ENCODE results near the gene NSG2.

Gene NSG2

DNA sequence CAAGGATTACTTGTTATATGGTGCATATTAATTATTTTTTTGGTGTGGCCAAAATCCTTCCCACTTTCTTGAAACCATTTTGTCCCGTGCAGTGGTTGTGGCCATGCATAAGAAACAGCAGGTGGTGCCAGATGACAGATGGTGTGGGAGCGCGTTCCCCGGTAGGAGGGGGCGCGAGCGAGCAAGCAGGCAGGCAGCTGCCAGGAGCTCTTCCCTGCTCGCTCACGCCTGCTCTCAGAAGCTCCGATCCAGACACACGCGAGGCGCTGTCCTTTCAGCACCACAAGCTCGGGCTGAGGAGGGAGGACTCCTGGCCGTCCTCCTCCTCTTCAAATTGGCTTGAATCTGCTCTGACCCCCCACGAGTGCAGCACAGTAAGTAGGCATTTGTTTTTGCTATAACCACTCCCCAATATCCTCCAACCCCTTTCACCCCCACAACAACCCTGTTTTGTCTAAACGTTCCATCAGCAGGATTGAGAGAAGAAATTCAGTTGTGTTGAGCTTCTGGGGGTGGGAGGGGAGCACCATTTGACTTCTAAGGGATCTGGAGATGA, at the start of gene NSG2:
TSS of gene NSG2 (plus strand) at position 237 of the 556 bp plus-strand sequence. CDS start 1,050 bp downstream, outside the sequence.
- Histone ChIP-seq H3K4me3 (replicated peaks; ENCODE audit: low read depth, low read length) (no peak within 1 kb of the TSS), H3K36me3 (ENCODE audit: control insufficient read depth, insufficient read depth, low read length) (no peaks in the 10 kb centered on the region), H3K27me3 (replicated peaks; ENCODE audit: control insufficient read depth, insufficient read depth, low read length) (no peaks in the 10 kb centered on the region; the same call in 1 of the 2 replicates)
- TF ChIP-seq, protein P1, sequence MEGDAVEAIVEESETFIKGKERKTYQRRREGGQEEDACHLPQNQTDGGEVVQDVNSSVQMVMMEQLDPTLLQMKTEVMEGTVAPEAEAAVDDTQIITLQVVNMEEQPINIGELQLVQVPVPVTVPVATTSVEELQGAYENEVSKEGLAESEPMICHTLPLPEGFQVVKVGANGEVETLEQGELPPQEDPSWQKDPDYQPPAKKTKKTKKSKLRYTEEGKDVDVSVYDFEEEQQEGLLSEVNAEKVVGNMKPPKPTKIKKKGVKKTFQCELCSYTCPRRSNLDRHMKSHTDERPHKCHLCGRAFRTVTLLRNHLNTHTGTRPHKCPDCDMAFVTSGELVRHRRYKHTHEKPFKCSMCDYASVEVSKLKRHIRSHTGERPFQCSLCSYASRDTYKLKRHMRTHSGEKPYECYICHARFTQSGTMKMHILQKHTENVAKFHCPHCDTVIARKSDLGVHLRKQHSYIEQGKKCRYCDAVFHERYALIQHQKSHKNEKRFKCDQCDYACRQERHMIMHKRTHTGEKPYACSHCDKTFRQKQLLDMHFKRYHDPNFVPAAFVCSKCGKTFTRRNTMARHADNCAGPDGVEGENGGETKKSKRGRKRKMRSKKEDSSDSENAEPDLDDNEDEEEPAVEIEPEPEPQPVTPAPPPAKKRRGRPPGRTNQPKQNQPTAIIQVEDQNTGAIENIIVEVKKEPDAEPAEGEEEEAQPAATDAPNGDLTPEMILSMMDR (IDR thresholded peaks at IDR 0.05; ENCODE audit: insufficient read depth, low read length, poor library complexity, severe bottlenecking): peak; percentile 87
- DNase-seq (ENCODE audit: extremely low read depth, insufficient read length): peak; percentile 74

DNA sequence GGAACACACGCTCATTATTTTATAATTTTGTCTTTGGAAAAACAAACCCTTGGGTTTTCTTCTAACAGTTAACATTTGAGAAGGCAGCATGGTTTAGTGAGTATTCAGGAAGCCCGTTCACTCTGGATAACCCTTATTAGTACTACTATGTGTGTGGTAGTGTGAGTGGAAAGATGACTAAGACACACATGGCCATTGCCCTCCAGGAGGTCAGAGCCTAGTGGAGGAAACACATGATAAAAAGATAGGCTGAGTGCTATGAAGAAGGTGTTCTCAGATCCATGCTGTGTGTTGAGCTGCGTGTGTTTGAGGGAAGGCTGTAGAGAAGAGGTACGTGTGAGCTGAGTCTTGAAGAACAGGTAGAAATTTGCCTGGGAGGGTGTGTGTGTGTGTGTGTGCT, 48.2 kb upstream of the NSG2 start:
- Histone ChIP-seq H3K27me3 (replicated peaks; ENCODE audit: control insufficient read depth, insufficient read depth, low read length) (no peaks in the 10 kb centered on the region), H3K36me3 (ENCODE audit: control insufficient read depth, insufficient read depth, low read length) (no peaks in the 10 kb centered on the region), H3K4me3 (replicated peaks; ENCODE audit: low read depth, low read length) (no peak overlapping the region)
- no peak for DNase-seq (ENCODE audit: extremely low read depth, insufficient read length)
- TF ChIP-seq, protein P1 (IDR thresholded peaks at IDR 0.05; ENCODE audit: insufficient read depth, low read length, poor library complexity, severe bottlenecking): no peak

DNA sequence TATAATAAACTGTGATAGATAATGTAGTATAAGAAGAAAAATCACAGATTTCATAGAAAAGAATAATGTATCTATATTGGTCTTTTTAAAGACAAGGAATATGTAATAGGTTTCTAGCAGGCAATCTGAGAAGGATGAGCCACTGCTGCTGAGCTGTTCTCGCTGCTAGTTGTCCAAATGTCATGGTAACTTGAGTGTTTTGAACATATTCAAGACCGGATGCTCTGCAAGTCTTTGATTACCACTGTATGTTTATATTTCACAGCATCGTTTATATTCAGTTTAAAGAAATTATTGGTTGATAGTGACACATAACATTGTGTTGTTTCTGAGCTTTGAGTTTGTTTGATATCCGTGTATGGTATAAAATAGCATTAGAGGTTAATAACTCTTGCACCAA, 47.0 kb upstream of the NSG2 start:
- TF ChIP-seq, protein P1 (IDR thresholded peaks at IDR 0.05; ENCODE audit: insufficient read depth, low read length, poor library complexity, severe bottlenecking): no peak
- no peaks in the 10 kb centered on the region for H3K36me3 ChIP-seq (ENCODE audit: control insufficient read depth, insufficient read depth, low read length)
- no peak for DNase-seq (ENCODE audit: extremely low read depth, insufficient read length)
- H3K4me3 ChIP-seq (replicated peaks; ENCODE audit: low read depth, low read length): no peak overlapping the region
- no peaks in the 10 kb centered on the region for H3K27me3 ChIP-seq (replicated peaks; ENCODE audit: control insufficient read depth, insufficient read depth, low read length)

DNA sequence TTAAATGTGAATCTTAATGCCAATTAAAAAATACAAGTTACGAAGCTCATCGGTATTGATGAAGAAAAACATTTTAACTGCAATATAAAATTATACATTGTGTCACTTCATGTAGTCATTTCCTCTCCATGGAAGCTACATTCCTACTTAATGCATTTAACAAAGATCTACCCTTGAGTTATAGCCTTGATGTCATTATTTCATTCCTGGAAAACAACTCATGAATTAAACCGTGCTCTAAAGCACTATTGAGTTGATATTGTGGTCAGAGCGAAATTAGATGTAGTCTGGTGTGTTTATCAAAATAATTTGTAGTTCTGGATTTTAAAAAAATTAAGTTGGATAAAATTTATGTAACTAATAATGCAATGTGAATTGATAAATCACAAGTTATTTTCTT, 45.4 kb upstream of the NSG2 start:
- Histone ChIP-seq H3K36me3 (ENCODE audit: control insufficient read depth, insufficient read depth, low read length) (no peaks in the 10 kb centered on the region), H3K4me3 (replicated peaks; ENCODE audit: low read depth, low read length) (no peak overlapping the region), H3K27me3 (replicated peaks; ENCODE audit: control insufficient read depth, insufficient read depth, low read length) (no peaks in the 10 kb centered on the region)
- no peak for DNase-seq (ENCODE audit: extremely low read depth, insufficient read length)
- TF ChIP-seq, protein P1 (IDR thresholded peaks at IDR 0.05; ENCODE audit: insufficient read depth, low read length, poor library complexity, severe bottlenecking): no peak

DNA sequence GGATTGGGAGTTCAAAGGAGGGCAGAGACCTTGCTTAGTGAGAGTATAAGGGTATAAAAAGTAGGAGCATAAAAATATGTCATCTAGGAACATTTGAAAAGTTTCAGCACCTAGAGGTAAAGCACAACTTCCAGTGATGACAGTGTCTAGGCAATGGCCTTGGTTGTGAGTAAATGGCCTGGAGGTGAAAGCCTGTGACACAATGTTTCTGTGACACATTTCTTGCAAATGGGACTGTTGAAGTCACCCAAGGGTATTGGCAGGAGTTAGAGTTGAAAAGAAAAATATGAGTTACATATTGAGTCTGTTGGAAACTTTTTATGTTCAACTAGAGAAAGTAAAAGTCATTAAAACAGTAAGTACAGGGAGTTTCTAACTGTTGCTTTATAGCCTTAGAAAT, 41.7 kb upstream of the NSG2 start:
- TF ChIP-seq, protein P1 (IDR thresholded peaks at IDR 0.05; ENCODE audit: insufficient read depth, low read length, poor library complexity, severe bottlenecking): no peak
- Histone ChIP-seq H3K4me3 (replicated peaks; ENCODE audit: low read depth, low read length) (no peak overlapping the region), H3K36me3 (ENCODE audit: control insufficient read depth, insufficient read depth, low read length) (no peaks in the 10 kb centered on the region), H3K27me3 (replicated peaks; ENCODE audit: control insufficient read depth, insufficient read depth, low read length) (no peaks in the 10 kb centered on the region; the same call in 1 of the 2 replicates)
- no peak for DNase-seq (ENCODE audit: extremely low read depth, insufficient read length)

DNA sequence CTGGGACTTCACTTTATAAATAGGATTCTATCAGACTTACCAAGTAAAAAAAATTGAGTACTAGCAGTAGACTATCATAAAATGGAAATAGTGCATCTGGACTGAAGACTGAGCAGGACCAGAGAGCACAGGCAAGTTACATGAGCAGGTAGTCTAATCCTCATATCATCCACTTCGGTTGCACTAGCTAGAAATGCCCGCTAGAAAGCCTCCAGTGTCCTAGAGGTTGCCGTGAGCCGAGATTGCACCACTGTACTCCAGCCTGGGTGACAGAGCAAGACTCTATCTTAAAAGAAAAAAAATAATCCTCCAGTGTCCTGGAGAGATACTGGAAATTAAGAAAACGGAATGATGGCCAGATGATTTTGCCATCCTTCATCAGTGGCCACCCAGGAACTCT, 36.6 kb upstream of the NSG2 start:
- DNase-seq (ENCODE audit: extremely low read depth, insufficient read length): no peak
- Histone ChIP-seq H3K36me3 (ENCODE audit: control insufficient read depth, insufficient read depth, low read length) (no peaks in the 10 kb centered on the region), H3K27me3 (replicated peaks; ENCODE audit: control insufficient read depth, insufficient read depth, low read length) (no peaks in the 10 kb centered on the region; the same call in 1 of the 2 replicates), H3K4me3 (replicated peaks; ENCODE audit: low read depth, low read length) (no peak overlapping the region)
- TF ChIP-seq, protein P1 (IDR thresholded peaks at IDR 0.05; ENCODE audit: insufficient read depth, low read length, poor library complexity, severe bottlenecking): no peak
